H9 (cell line): Measurements from ENCODE around the gene EPB41. TPM values are rescaled to one million over a fixed set of nuclear protein-coding genes. Genes with fewer than 3 reads are reported as not detected.
A peak's percentile ranks its signal among the peaks of the same experiment; 100 is the strongest.

Experiments used
- DNase-seq: peaks from one replicate; pipeline ENCODE4 v3.0.0-alpha.2; 2017
- H2AFZ ChIP-seq: one replicate; pipeline ENCODE4 v1.6.1; 2013; ENCODE audit warnings: mild to moderate bottlenecking, low read length, control low read depth, moderate library complexity
- H2AK5ac ChIP-seq: 2 replicates; pipeline ENCODE4 v1.6.1; 2013; ENCODE audit warnings: low read length, control low read depth, mixed read lengths; ENCODE audit not compliant: insufficient read length
- H2BK120ac ChIP-seq: one replicate; pipeline ENCODE4 v1.6.1; 2013; ENCODE audit warnings: low read depth, mild to moderate bottlenecking, low read length, control low read depth, inconsistent platforms; ENCODE audit not compliant: poor library complexity, severe bottlenecking
- H2BK12ac ChIP-seq: 2 replicates; pipeline ENCODE4 v1.6.1; 2013; ENCODE audit warnings: low read length, control low read depth, mixed read lengths, low read depth; ENCODE audit not compliant: insufficient read length
- H2BK15ac ChIP-seq: 2 replicates; pipeline ENCODE4 v1.6.1; 2013; ENCODE audit warnings: low read depth, low read length, control low read depth
- H2BK20ac ChIP-seq: one replicate; pipeline ENCODE4 v1.6.1; 2013; ENCODE audit warnings: low read depth, mild to moderate bottlenecking, low read length, control low read depth, inconsistent platforms; ENCODE audit not compliant: poor library complexity, severe bottlenecking
- H2BK5ac ChIP-seq: 2 replicates; pipeline ENCODE4 v1.6.1; 2013; ENCODE audit warnings: low read length, control low read depth, mixed read lengths; ENCODE audit not compliant: insufficient read length
- H3K14ac ChIP-seq: 2 replicates; pipeline ENCODE4 v1.6.1; 2013; ENCODE audit warnings: low read length, control low read depth; ENCODE audit not compliant: insufficient read depth
- H3K18ac ChIP-seq: 2 replicates; pipeline ENCODE4 v1.6.1; 2013; ENCODE audit warnings: low read depth, mild to moderate bottlenecking, mixed read lengths, low read length, control low read depth; ENCODE audit not compliant: insufficient read length
- H3K23ac ChIP-seq: 2 replicates; pipeline ENCODE4 v1.6.1; 2013; ENCODE audit warnings: low read length, control low read depth, mixed read lengths, low read depth; ENCODE audit not compliant: insufficient read length
- H3K23me2 ChIP-seq: 2 replicates; pipeline ENCODE4 v1.6.1; 2013; ENCODE audit warnings: low read depth, mild to moderate bottlenecking, mixed read lengths, low read length, control low read depth; ENCODE audit not compliant: insufficient read length, poor library complexity, severe bottlenecking
- H3K27ac ChIP-seq: 2 replicates; pipeline ENCODE4 v1.5.1; 2013; ENCODE audit warnings: low read length, control low read depth, mixed read lengths, low read depth; ENCODE audit not compliant: insufficient read length
- H3K27me3 ChIP-seq: 2 replicates; pipeline ENCODE4 v1.6.1; 2013; ENCODE audit warnings: low read length, control low read depth, inconsistent platforms; ENCODE audit not compliant: insufficient read depth
- H3K4ac ChIP-seq: 2 replicates; pipeline ENCODE4 v1.6.1; 2013; ENCODE audit warnings: low read depth, mild to moderate bottlenecking, control low read depth, inconsistent platforms, low read length, moderate library complexity
- H3K4me1 ChIP-seq: 2 replicates; pipeline ENCODE4 v1.6.1; 2013; ENCODE audit warnings: low read length, control low read depth, inconsistent platforms; ENCODE audit not compliant: insufficient read depth
- H3K4me2 ChIP-seq: 2 replicates; pipeline ENCODE4 v1.6.1; 2013; ENCODE audit warnings: low read length, control low read depth, mixed read lengths; ENCODE audit not compliant: insufficient read length, insufficient read depth
- H3K56ac ChIP-seq: 2 replicates; pipeline ENCODE4 v1.6.1; 2013; ENCODE audit warnings: low read depth, mild to moderate bottlenecking, mixed read lengths, low read length, control low read depth; ENCODE audit not compliant: insufficient read length
- H3K79me1 ChIP-seq: 2 replicates; pipeline ENCODE4 v1.6.1; 2013; ENCODE audit warnings: low read depth, mild to moderate bottlenecking, moderate library complexity, low read length, control low read depth, inconsistent platforms; ENCODE audit not compliant: insufficient read depth, poor library complexity, severe bottlenecking
- H3K79me2 ChIP-seq: 2 replicates; pipeline ENCODE4 v1.6.1; 2013; ENCODE audit warnings: low read length, control low read depth, inconsistent platforms; ENCODE audit not compliant: insufficient read depth
- H3K9ac ChIP-seq: 2 replicates; pipeline ENCODE4 v1.6.1; 2013; ENCODE audit warnings: low read length, control low read depth, mixed read lengths; ENCODE audit not compliant: insufficient read length; ENCODE audit errors: extremely low read depth
- H3K9me3 ChIP-seq: one replicate; pipeline ENCODE4 v1.6.1; 2013; ENCODE audit warnings: low read depth, low read length, inconsistent platforms; ENCODE audit not compliant: control insufficient read depth
- H3T11ph ChIP-seq: one replicate; pipeline ENCODE4 v1.6.1; 2013; ENCODE audit warnings: mild to moderate bottlenecking, low read length, control low read depth, inconsistent platforms
- H4K20me1 ChIP-seq: one replicate; pipeline ENCODE4 v1.6.1; 2013; ENCODE audit not compliant: control insufficient read depth, insufficient read length, insufficient read depth
- H4K5ac ChIP-seq: 2 replicates; pipeline ENCODE4 v1.6.1; 2013; ENCODE audit warnings: low read depth, mild to moderate bottlenecking, mixed read lengths, low read length, control low read depth; ENCODE audit not compliant: insufficient read length
- H4K8ac ChIP-seq: replicated peaks from 2 replicates; pipeline ENCODE4 v1.6.1; 2013; ENCODE audit warnings: low read length, control low read depth, mixed read lengths, low read depth; ENCODE audit not compliant: insufficient read length
- H4K91ac ChIP-seq: 2 replicates; pipeline ENCODE4 v1.6.1; 2013; ENCODE audit warnings: low read depth, mild to moderate bottlenecking, moderate library complexity, mixed read lengths, low read length, control low read depth; ENCODE audit not compliant: insufficient read length
- H3K27ac Mint-ChIP-seq, 3 experiments: 2 replicates in 2 of 3; 3 replicates in 1 of 3; pipeline ENCODE4 v1.8.0; 2020 to 2021; ENCODE audit warnings: mixed read lengths in 3 of 3, mild to moderate bottlenecking in 1 of 3, moderate library complexity in 1 of 3
- H3K27me3 Mint-ChIP-seq: 2 replicates; pipeline ENCODE4 v1.8.0; 2021; ENCODE audit warnings: low read depth, mild to moderate bottlenecking, moderate library complexity, mixed read lengths
- H3K36me3 Mint-ChIP-seq, 3 experiments: 2 replicates in 2 of 3; 3 replicates in 1 of 3; pipeline ENCODE4 v1.8.0; 2020 to 2021; ENCODE audit warnings: low read depth in 3 of 3, mixed read lengths in 3 of 3; ENCODE audit not compliant: insufficient read depth in 1 of 3
- H3K4me1 Mint-ChIP-seq, 2 experiments: 2 replicates each; pipeline ENCODE4 v1.8.0; 2020; ENCODE audit warnings: mixed read lengths in 2 of 2
- H3K4me3 Mint-ChIP-seq, 2 experiments: 2 replicates in 1 of 2; 3 replicates in 1 of 2; pipeline ENCODE4 v1.8.0; 2020 to 2021; ENCODE audit warnings: mild to moderate bottlenecking in 2 of 2, mixed read lengths in 2 of 2, moderate library complexity in 1 of 2
- H3K9me3 Mint-ChIP-seq, 2 experiments: 2 replicates in 1 of 2; 3 replicates in 1 of 2; pipeline ENCODE4 v1.8.0; 2020; ENCODE audit warnings: mild to moderate bottlenecking in 2 of 2, mixed read lengths in 2 of 2, moderate library complexity in 1 of 2
- WGBS: extraction: QIAGEN DNeasy Blood & Tissue Kit; methylation state at CpG from one replicate; pipeline ENCODE4 v1.1.7; 2013; ENCODE audit warnings: missing lambda C conversion rate, low lambda C conversion rate, mixed read lengths; ENCODE audit not compliant: insufficient read length; ENCODE audit errors: extremely low coverage; 5-methylcytosine and 5-hydroxymethylcytosine counted together
- total RNA-seq: library from RNA; stranded (reverse); gene quantifications from 2 replicates; pipeline ENCODE4 v1.2.1, GENCODE V29; 2021
- TF ChIP-seq, protein P1 (sequence below): fragments of 200-600 bp; sonication (generic); conservative IDR thresholded peaks from 3 replicates; pipeline ENCODE4 v1.8.0; 2021; ENCODE audit warnings: antibody characterized with exemption, mild to moderate bottlenecking

EPB41 gene
- total RNA-seq, 1 experiment from 2014 or later, result 75.4 TPM

DNA sequence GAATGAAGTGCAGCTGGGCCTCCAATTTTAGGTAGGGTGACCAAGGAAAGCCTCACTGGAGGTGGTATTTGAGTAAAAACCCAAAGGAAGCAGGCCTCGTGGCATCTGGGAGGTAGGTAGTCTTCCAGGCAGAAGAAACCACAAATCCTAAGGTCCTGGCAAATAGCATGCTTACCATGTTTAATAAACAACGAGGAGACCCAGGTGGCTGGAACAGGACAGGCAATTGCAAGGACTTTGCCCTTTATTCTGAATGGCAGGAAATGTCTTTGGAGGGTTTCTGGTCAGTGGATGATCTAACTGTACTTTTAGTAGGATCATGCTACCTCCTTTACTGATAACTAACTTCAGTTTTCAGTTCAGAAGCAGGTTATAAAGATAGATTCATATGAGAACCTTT is 52.2 kb downstream of the EPB41 start:
- no peak overlapping the region for H3K4me2 ChIP-seq

More for the DNA sequence above, 52.2 kb downstream of the EPB41 start:
- Histone ChIP-seq H3K27ac (no peak overlapping the region), H3K9ac (no peak overlapping the region), H2BK20ac (no peak overlapping the region), H3K23me2 (no peaks in the 10 kb centered on the region), H3K4me1 (no peaks in the 10 kb centered on the region), H3K4ac (no peak overlapping the region), H3K18ac (no peak overlapping the region), H3K27me3 (no peaks in the 10 kb centered on the region), H3K79me1 (peaks cover 2% of the 10 kb centered on the region), H4K8ac (no peak overlapping the region), H3T11ph (no peak overlapping the region), H3K79me2 (no peaks in the 10 kb centered on the region), H2BK15ac (no peak overlapping the region), H2AK5ac (no peak overlapping the region), H2AFZ (no peak overlapping the region), H2BK5ac (no peak overlapping the region), H3K23ac (no peak overlapping the region), H3K56ac (no peak overlapping the region), H4K5ac (no peak overlapping the region), H4K91ac (no peak overlapping the region), H3K14ac (no peak overlapping the region), H2BK12ac (no peak overlapping the region), H4K20me1 (no peaks in the 10 kb centered on the region), H2BK120ac (no peak overlapping the region), H3K9me3 (no peaks in the 10 kb centered on the region)
- TF ChIP-seq, protein P1, sequence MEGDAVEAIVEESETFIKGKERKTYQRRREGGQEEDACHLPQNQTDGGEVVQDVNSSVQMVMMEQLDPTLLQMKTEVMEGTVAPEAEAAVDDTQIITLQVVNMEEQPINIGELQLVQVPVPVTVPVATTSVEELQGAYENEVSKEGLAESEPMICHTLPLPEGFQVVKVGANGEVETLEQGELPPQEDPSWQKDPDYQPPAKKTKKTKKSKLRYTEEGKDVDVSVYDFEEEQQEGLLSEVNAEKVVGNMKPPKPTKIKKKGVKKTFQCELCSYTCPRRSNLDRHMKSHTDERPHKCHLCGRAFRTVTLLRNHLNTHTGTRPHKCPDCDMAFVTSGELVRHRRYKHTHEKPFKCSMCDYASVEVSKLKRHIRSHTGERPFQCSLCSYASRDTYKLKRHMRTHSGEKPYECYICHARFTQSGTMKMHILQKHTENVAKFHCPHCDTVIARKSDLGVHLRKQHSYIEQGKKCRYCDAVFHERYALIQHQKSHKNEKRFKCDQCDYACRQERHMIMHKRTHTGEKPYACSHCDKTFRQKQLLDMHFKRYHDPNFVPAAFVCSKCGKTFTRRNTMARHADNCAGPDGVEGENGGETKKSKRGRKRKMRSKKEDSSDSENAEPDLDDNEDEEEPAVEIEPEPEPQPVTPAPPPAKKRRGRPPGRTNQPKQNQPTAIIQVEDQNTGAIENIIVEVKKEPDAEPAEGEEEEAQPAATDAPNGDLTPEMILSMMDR, result no peak
- Mint-ChIP-seq H3K27ac (peak overlapping the region in 1 of 3 experiments; percentile 68; a peak in 1 of 7 replicates), H3K4me3 (no peak overlapping the region), H3K4me1 (peaks cover 5 to 7% of the 10 kb centered on the region in 2 experiments), H3K27me3 (no peaks in the 10 kb centered on the region), H3K9me3 (no peaks in the 10 kb centered on the region), H3K36me3 (no peaks in the 10 kb centered on the region)
- WGBS, result no CpG with 5 or more reads among the region's 2 CpGs
- no peak for DNase-seq
